Liver (tissue), 3 donors: ENCODE data around the gene MAST2.
"Not testable (repeated sequence)": the region's sequence is repeated elsewhere in the genome, so short reads cannot be mapped to it uniquely, and the experiment has no call there.

Source experiments
- ATF3 ChIP-seq: IDR thresholded peaks from 2 replicates; pipeline ENCODE4 v1.6.1; 2016; ENCODE audit warnings: antibody characterized with exemption
- GABPA ChIP-seq, 2 donors: IDR thresholded peaks in 1 of 2; conservative IDR thresholded peaks in 1 of 2; 2 replicates each; pipeline ENCODE4 v1.6.1; 2016; ENCODE audit warnings: antibody characterized with exemption in 2 of 2, mild to moderate bottlenecking in 1 of 2, moderate library complexity in 1 of 2
- RAD21 ChIP-seq, 2 donors: IDR thresholded peaks; 2 replicates each; pipeline ENCODE4 v1.6.1; 2016; ENCODE audit warnings: antibody characterized with exemption in 2 of 2, mild to moderate bottlenecking in 2 of 2
- TF ChIP-seq, protein P1 (sequence below): fragments of 150-350 bp; IDR thresholded peaks from 2 replicates; pipeline ENCODE4 v1.5.1; 2017; ENCODE audit warnings: improper control_type of control experiment, low read depth, low read length; ENCODE audit not compliant: missing input control
- donor health status: healthy.
- donor health status: healthy.

GRCh38 chr1:45932205-45932604, 128.8 kb downstream of the MAST2 start:
- not testable (repeated sequence) for TF ChIP-seq RAD21 (IDR thresholded peaks at IDR 0.05); ATF3; GABPA (IDR thresholded peaks at IDR 0.05 in 1 of 2, conservative IDR thresholded peaks at IDR 0.05 in 1 of 2)
- TF ChIP-seq, protein P1, sequence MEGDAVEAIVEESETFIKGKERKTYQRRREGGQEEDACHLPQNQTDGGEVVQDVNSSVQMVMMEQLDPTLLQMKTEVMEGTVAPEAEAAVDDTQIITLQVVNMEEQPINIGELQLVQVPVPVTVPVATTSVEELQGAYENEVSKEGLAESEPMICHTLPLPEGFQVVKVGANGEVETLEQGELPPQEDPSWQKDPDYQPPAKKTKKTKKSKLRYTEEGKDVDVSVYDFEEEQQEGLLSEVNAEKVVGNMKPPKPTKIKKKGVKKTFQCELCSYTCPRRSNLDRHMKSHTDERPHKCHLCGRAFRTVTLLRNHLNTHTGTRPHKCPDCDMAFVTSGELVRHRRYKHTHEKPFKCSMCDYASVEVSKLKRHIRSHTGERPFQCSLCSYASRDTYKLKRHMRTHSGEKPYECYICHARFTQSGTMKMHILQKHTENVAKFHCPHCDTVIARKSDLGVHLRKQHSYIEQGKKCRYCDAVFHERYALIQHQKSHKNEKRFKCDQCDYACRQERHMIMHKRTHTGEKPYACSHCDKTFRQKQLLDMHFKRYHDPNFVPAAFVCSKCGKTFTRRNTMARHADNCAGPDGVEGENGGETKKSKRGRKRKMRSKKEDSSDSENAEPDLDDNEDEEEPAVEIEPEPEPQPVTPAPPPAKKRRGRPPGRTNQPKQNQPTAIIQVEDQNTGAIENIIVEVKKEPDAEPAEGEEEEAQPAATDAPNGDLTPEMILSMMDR: not testable (repeated sequence)
